Adipocyte (in vitro differentiated cells): ENCODE data around the gene ERI3.

Experiments used
- DNase-seq: peaks from one replicate; pipeline ENCODE4 v3.0.0-alpha.2; 2015; ENCODE audit warnings: low read depth
- H3K27me3 ChIP-seq: replicated peaks from 2 replicates; pipeline ENCODE4 v1.7.0; 2013; ENCODE audit warnings: mild to moderate bottlenecking, low read length, moderate library complexity; ENCODE audit not compliant: control insufficient read depth, insufficient read depth
- H3K36me3 ChIP-seq: 2 replicates; pipeline ENCODE4 v1.7.0; 2013; ENCODE audit warnings: low read length, mild to moderate bottlenecking, moderate library complexity; ENCODE audit not compliant: control insufficient read depth, insufficient read depth, severe bottlenecking
- H3K4me1 ChIP-seq: 2 replicates; pipeline ENCODE4 v1.7.0; 2013; ENCODE audit warnings: mild to moderate bottlenecking, low read length, moderate library complexity; ENCODE audit not compliant: control insufficient read depth, insufficient read depth
- H3K4me3 ChIP-seq: 2 replicates; pipeline ENCODE4 v1.7.0; 2013; ENCODE audit warnings: mild to moderate bottlenecking, low read length, moderate library complexity
- H3K9ac ChIP-seq: 2 replicates; pipeline ENCODE4 v1.7.0; 2013; ENCODE audit warnings: mild to moderate bottlenecking, low read length, moderate library complexity
- H3K9me3 ChIP-seq: 2 replicates; pipeline ENCODE4 v1.7.0; 2013; ENCODE audit warnings: mild to moderate bottlenecking, low read length, moderate library complexity; ENCODE audit not compliant: control insufficient read depth

Gene ERI3

DNA sequence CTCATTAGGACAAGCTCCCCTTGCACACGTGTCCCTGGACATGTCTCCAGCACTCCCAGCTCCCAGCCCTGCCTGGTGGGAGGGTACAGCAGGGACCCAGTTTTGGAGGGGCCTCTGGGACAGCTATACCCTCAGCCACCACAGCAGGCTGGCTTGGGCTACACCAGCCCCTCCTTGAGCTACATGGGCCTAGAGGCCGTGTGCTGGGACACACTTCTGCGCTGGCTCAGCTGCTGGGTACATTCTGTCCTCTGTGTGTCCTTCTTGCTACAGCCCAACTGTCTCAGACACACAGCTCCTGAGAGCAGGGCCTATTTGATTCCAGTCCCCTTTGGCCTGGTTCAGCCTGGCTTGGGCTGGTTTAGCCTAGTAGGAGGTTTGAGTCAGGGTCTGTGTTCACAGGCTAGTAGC lies 115.1 kb downstream of the ERI3 start:
- peak; percentile 37 for DNase-seq
- Histone ChIP-seq H3K36me3 (no peaks in the 10 kb centered on the region), H3K9me3 (no peaks in the 10 kb centered on the region), H3K4me1 (peaks cover 24% of the 10 kb centered on the region), H3K27me3 (no peaks in the 10 kb centered on the region), H3K9ac (peak overlapping the region; percentile 59), H3K4me3 (no peak overlapping the region)

GRCh38 chr1:44239331-44239960 lies 115.6 kb downstream of the ERI3 start:
- Histone ChIP-seq H3K27me3 (no peaks in the 10 kb centered on the region), H3K9ac (peak overlapping the region; percentile 59), H3K4me1 (peaks cover 24% of the 10 kb centered on the region), H3K9me3 (no peaks in the 10 kb centered on the region), H3K36me3 (no peaks in the 10 kb centered on the region), H3K4me3 (no peak overlapping the region)
- DNase-seq, result peak; percentile 52

DNA sequence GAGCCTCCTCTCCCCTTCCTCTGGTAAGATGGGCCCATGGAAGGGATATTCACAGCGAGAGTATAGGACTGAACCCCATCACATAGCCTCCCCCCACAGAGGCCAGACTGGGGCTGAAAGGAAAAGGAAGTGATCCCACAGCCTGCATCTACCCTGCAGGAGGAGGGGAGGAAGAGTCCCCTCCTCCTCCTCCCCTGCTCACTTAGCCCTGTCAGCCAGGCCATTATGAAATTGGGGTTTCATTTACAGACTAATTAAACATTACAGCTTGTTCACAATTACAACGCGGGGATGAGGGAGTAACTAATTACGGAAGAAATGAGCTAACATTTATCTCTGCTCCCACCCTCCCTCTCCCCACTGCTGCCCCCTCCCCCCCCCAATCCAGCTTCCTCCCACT lies 116.4 kb downstream of the ERI3 start:
- Histone ChIP-seq H3K9me3 (no peaks in the 10 kb centered on the region), H3K4me1 (peaks cover 24% of the 10 kb centered on the region), H3K27me3 (no peaks in the 10 kb centered on the region), H3K4me3 (no peak overlapping the region), H3K9ac (no peak overlapping the region), H3K36me3 (no peaks in the 10 kb centered on the region)
- no peak for DNase-seq

DNA sequence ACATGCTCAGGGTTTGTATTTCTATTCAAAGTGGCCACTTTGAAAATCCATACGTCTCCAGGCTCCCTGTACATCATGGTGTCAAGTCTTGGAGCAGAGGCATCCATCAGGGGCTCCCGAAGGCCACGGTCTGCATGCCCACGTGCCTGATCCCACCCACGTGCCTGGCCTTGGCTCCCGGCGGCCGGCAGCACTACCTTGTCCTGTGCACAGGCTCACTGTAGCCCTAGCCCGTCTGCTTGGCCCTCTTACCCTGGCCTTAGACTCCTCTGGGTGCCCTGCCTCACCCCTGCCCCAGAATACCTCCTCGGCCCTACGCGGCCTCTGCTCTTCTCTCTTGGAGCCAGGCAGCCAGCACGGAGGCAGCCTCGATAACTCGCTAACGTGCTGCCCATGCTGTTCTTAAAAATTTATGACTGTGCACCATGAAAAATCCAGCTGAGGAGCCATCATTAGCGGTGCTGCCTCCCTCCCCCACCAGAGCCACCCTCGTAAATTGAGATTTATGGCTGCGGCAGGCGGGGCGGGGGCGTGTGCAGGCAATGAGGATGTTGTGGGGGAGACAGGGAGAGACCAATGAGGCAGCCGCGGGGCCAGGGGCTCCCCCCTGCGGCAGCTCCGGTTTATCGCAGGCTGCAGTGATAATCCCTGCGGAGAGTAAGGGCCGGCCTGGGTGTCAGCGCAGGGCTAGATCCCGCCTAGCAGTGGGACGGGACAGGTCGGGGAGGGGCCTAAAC lies 117.2 kb downstream of the ERI3 start:
- Histone ChIP-seq H3K4me1 (peaks cover 24% of the 10 kb centered on the region), H3K27me3 (no peaks in the 10 kb centered on the region), H3K4me3 (no peak overlapping the region), H3K36me3 (no peaks in the 10 kb centered on the region), H3K9me3 (no peaks in the 10 kb centered on the region), H3K9ac (no peak overlapping the region)
- no peak for DNase-seq

DNA sequence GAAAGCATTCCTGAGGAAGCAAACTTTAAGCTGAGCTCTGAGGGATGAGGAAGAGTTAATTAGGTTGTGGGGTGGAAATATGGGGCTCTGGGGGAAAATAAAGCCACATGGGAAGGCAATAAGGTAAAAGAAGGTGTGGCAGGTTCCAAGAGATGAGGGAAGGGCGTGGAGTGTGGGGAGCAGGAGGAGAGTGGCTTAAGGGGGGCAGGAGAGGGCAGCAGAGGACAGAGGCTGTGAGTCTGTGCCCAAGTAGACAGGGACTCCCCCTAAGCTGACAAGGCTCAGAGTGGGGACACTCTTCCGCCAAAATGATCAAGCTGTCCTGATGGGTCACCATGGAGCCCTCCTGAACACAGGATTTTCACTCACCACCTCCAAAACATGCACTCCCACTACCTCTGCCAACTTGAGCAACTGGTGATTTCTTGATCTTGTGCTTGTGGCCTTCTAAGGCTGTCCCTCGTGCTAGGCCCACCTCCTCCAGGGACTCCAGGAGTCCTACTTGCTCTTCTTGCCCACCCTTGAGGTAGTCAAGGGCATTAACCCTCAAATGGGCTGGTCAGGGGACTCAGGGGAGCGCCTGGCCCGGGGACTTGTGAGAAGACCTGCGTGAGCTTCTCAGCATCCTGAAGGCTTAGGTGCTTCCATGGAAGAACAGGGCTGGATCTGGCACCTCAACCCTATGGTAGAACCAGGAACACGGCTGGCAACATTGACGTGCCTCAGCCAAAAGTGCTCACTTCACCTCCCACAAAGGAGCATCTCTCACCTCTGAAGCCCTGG lies 118.4 kb downstream of the ERI3 start:
- Histone ChIP-seq H3K4me3 (no peak overlapping the region), H3K4me1 (peaks cover 24% of the 10 kb centered on the region), H3K27me3 (no peaks in the 10 kb centered on the region), H3K9me3 (no peaks in the 10 kb centered on the region), H3K9ac (no peak overlapping the region), H3K36me3 (peaks cover 3% of the 10 kb centered on the region)
- DNase-seq, result no peak

- H3K36me3 ChIP-seq, result peaks cover 10% of the 10 kb centered on the region
- DNase-seq, result no peak
- no peaks in the 10 kb centered on the region for H3K27me3 ChIP-seq
- no peak overlapping the region for H3K4me3 ChIP-seq
- H3K9ac ChIP-seq, result no peak overlapping the region
- no peaks in the 10 kb centered on the region for H3K9me3 ChIP-seq
- H3K4me1 ChIP-seq, result peaks cover 18% of the 10 kb centered on the region
Observed at GRCh38 chr1:44235808-44236207, 119.2 kb downstream of the ERI3 start.

- no peak overlapping the region for H3K9ac ChIP-seq
- H3K9me3 ChIP-seq, result no peaks in the 10 kb centered on the region
- peaks cover 10% of the 10 kb centered on the region for H3K36me3 ChIP-seq
- DNase-seq, result no peak
- H3K4me1 ChIP-seq, result no peaks in the 10 kb centered on the region
- H3K4me3 ChIP-seq, result no peak overlapping the region
- no peaks in the 10 kb centered on the region for H3K27me3 ChIP-seq
Observed at GRCh38 chr1:44233593-44233992, 121.5 kb downstream of the ERI3 start.

DNA sequence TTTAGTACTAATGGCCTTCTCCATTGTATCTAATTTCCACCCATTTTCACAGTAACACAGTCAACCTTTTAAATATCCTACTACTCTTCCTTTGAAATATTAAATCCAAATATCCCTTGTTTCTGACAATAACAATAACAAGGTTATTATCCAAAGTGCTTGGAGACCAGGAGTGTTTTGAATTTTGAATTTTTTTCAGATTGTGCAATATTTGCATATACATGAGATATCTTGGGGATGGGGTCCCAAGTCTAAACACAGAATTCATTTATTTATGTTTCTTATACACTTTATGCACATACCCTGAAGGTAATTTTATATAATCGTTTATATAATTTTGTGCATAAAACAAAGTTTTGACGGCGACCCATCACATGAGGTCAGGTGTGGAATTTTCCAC lies 124.3 kb downstream of the ERI3 start:
- no peak overlapping the region for H3K4me3 ChIP-seq
- no peaks in the 10 kb centered on the region for H3K27me3 ChIP-seq
- no peaks in the 10 kb centered on the region for H3K9me3 ChIP-seq
- peaks cover 5% of the 10 kb centered on the region for H3K4me1 ChIP-seq
- H3K9ac ChIP-seq, result no peak overlapping the region
- peaks cover 10% of the 10 kb centered on the region for H3K36me3 ChIP-seq
- no peak for DNase-seq

DNA sequence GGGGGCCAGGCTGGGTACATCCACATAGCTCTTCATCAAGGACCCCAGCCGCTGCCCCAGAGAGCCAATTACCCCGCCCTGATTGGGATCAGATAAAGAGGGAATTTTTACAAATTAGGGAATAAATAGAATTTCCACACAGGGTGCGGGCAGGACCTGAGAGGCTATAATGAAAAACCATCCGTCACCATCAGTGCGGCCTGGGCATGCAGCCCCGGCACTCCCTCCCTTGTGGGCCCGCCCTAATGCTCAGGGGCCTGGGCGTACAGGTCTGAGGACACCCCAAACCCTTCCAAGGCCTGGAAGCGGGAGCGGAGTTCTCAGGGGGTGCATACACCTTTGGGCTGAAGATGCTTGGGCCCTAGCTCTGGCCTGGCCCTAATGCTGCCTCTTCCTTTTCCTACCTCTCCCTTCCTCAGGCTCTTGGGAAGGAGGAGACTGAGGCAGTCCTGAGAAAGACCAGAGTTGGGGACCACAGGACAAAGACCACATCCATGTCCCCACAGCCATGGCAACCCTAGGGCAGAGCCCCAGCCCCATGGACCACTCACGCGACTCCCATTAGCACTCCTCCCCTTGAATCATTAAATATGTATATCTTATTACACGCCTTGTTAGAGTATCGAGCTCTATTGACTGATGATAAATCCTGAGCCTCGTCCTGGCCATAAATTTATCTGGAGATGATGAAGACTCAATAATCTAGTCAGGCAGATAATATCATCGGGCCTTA lies 125.5 kb downstream of the ERI3 start:
- no peaks in the 10 kb centered on the region for H3K27me3 ChIP-seq
- peaks cover 5% of the 10 kb centered on the region for H3K4me1 ChIP-seq
- no peak for DNase-seq
- no peak overlapping the region for H3K4me3 ChIP-seq
- H3K36me3 ChIP-seq, result peaks cover 15% of the 10 kb centered on the region
- no peak overlapping the region for H3K9ac ChIP-seq
- H3K9me3 ChIP-seq, result no peaks in the 10 kb centered on the region

GRCh38 chr1:44228218-44228617 lies 126.8 kb downstream of the ERI3 start:
- H3K27me3 ChIP-seq, result no peaks in the 10 kb centered on the region
- H3K4me1 ChIP-seq, result peaks cover 9% of the 10 kb centered on the region

GRCh38 chr1:44227211-44227610 lies 127.8 kb downstream of the ERI3 start:
- DNase-seq, result peak; percentile 40
- H3K9me3 ChIP-seq, result no peaks in the 10 kb centered on the region
- peaks cover 9% of the 10 kb centered on the region for H3K4me1 ChIP-seq
- peaks cover 16% of the 10 kb centered on the region for H3K36me3 ChIP-seq
- H3K4me3 ChIP-seq, result no peak overlapping the region
- no peaks in the 10 kb centered on the region for H3K27me3 ChIP-seq
- H3K9ac ChIP-seq, result no peak overlapping the region

More at GRCh38 chr1:44228218-44228617, 126.8 kb downstream of the ERI3 start:
- no peak overlapping the region for H3K9ac ChIP-seq
- DNase-seq, result no peak
- no peak overlapping the region for H3K4me3 ChIP-seq
- peaks cover 15% of the 10 kb centered on the region for H3K36me3 ChIP-seq
- H3K9me3 ChIP-seq, result no peaks in the 10 kb centered on the region
